ENCODE measurements around the gene DNAH8.
"Not testable (repeated sequence)": the region's sequence is repeated elsewhere in the genome, so short reads cannot be mapped to it uniquely, and the experiment has no call there.

The DNAH8 gene

DNA sequence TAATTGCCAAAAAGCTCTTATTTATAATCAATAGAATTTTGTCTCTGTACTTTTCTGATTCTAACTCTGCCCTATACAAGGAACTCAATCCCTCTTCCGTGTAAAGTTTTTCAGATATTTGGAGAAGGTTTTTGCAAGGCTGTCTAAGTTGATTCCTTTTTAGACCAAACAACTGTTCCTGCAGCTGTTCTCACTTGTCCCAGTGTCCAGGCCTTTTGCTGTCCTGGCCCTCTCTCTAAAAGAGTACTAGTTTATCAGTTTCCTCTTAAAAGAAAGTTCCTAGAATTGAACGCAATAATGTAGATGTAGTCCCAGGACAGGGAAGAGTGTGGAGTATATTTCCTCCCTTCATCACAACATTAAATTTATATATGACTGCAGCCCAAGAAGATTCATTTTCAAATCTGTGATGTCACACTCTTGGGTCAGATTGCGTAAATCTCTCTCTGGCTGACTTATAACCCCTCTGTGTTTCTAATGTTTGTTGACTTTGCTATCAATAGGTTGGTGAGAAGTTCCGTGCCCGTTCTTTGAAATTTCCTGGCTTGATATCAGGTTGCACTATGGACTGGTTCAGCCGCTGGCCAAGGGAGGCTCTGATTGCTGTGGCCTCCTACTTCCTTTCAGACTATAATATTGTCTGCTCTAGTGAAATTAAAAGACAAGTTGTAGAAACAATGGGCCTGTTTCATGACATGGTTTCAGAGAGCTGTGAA is 194.1 kb downstream of the DNAH8 start:
- Mint-ChIP-seq H3K27me3 (ENCODE audit: low read depth) (peaks cover 2% of the 10 kb centered on the region), H3K27ac (peak overlapping the region; percentile 60 to 87 (median 84)), H3K9me3 (no peaks in the 10 kb centered on the region), H3K36me3 (ENCODE audit: low read depth) (no peaks in the 10 kb centered on the region), H3K4me3 (peak overlapping the region in 2 of 3 experiments; percentile 16 to 17), H3K4me1 (peaks cover 20% of the 10 kb centered on the region)
- TF ChIP-seq, protein P1, sequence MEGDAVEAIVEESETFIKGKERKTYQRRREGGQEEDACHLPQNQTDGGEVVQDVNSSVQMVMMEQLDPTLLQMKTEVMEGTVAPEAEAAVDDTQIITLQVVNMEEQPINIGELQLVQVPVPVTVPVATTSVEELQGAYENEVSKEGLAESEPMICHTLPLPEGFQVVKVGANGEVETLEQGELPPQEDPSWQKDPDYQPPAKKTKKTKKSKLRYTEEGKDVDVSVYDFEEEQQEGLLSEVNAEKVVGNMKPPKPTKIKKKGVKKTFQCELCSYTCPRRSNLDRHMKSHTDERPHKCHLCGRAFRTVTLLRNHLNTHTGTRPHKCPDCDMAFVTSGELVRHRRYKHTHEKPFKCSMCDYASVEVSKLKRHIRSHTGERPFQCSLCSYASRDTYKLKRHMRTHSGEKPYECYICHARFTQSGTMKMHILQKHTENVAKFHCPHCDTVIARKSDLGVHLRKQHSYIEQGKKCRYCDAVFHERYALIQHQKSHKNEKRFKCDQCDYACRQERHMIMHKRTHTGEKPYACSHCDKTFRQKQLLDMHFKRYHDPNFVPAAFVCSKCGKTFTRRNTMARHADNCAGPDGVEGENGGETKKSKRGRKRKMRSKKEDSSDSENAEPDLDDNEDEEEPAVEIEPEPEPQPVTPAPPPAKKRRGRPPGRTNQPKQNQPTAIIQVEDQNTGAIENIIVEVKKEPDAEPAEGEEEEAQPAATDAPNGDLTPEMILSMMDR (IDR thresholded peaks at IDR 0.05; ENCODE audit: unreplicated experiment in 3 of 3) = no peak

GRCh38 chr6:38910207-38910606 is 195.1 kb downstream of the DNAH8 start:
- H3K9me3 Mint-ChIP-seq = no peaks in the 10 kb centered on the region
- H3K27me3 Mint-ChIP-seq (ENCODE audit: low read depth) = no peaks in the 10 kb centered on the region
- peak overlapping the region in 1 of 3 experiments; percentile 25 for H3K4me3 Mint-ChIP-seq
- no peaks in the 10 kb centered on the region for H3K36me3 Mint-ChIP-seq (ENCODE audit: low read depth)
- peaks cover 20% of the 10 kb centered on the region for H3K4me1 Mint-ChIP-seq
- peak overlapping the region in 1 of 3 experiments; percentile 84 for H3K27ac Mint-ChIP-seq
- TF ChIP-seq, protein P1 (IDR thresholded peaks at IDR 0.05; ENCODE audit: unreplicated experiment in 3 of 3) = no peak

DNA sequence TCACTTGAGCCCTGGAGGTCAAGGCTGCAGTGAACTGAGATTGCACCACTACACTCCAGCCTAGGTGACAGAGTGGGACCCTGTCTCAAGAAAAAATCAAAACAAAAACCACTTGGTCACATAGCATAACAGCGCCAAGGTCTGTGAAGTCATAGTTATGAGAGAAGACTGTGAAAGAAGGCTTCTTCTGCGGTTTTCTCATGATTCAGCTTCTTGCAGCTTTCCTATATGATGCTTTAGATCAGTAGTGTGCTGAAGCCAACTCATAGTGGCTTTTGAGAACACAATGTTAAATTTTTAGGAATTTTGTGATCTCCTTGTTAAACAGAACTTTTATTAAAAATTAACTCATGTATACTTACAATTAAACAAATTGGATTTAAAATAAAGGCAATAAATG is 197.3 kb downstream of the DNAH8 start:
- H3K36me3 Mint-ChIP-seq (ENCODE audit: low read depth) = no peaks in the 10 kb centered on the region
- no peak overlapping the region for H3K27ac Mint-ChIP-seq
- H3K4me3 Mint-ChIP-seq = no peak overlapping the region
- TF ChIP-seq, protein P1 (IDR thresholded peaks at IDR 0.05; ENCODE audit: unreplicated experiment in 3 of 3) = no peak
- H3K27me3 Mint-ChIP-seq (ENCODE audit: low read depth) = no peaks in the 10 kb centered on the region
- H3K4me1 Mint-ChIP-seq = peaks cover 20% of the 10 kb centered on the region
- H3K9me3 Mint-ChIP-seq = no peaks in the 10 kb centered on the region

DNA sequence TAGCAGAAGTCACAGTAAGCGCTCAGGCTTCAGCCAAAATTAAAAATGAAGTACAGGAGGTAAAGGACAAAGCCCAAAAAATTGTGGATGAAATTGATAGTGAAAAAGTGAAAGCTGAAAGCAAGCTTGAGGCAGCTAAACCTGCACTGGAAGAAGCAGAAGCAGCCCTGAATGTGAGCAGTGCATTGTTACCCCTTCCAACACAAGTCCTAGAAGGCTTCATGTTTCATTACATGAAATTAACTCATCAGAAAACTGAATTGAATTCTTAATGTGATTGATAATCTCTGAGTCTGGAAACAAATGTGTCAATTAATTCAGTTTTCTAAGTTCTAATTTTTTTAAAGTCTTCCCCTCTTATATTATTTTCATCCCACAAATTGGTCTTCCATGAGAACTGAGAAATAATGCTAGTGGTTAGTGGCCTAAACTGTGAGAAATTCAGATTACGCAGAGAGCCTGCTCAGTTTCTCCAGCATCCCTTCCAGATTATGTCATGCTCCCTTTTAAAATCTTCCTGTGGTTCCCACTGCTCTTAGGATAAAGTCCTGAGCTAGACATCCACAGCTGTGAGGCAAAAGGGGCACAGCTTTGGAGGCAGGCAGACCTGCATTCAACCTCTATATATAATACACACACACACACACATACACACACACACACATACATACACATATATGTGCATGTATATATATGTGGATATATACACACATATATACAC is 200.3 kb downstream of the DNAH8 start:
- H3K4me3 Mint-ChIP-seq = no peak overlapping the region
- no peaks in the 10 kb centered on the region for H3K9me3 Mint-ChIP-seq
- H3K4me1 Mint-ChIP-seq = peaks cover 6% of the 10 kb centered on the region

DNA sequence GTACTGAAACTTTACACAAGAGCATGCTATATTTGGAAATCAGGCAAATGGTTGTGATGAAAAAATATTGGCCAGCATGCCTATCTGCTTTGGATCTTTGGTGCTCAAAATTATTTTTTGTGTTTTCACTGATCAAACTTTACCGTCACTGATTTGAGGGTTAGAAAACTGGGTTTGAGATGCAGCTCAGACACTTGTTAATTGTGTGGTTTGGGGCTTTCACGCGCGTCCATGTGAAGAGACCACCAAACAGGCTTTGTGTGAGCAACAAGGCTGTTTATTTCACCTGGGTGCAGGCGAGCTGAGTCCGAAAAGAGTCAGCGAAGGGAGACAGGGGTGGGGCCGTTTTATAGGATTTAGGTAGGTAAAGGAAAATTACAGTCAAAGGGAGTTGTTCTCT is 206.4 kb downstream of the DNAH8 start:
- H3K4me3 Mint-ChIP-seq; H3K9me3 Mint-ChIP-seq; H3K36me3 Mint-ChIP-seq (ENCODE audit: low read depth); H3K27me3 Mint-ChIP-seq (ENCODE audit: low read depth); H3K27ac Mint-ChIP-seq; H3K4me1 Mint-ChIP-seq: not testable (repeated sequence)

More for the DNA sequence above, 200.3 kb downstream of the DNAH8 start:
- no peaks in the 10 kb centered on the region for H3K36me3 Mint-ChIP-seq (ENCODE audit: low read depth)
- no peak overlapping the region for H3K27ac Mint-ChIP-seq
- TF ChIP-seq, protein P1 (IDR thresholded peaks at IDR 0.05; ENCODE audit: unreplicated experiment in 3 of 3) = no peak
- no peaks in the 10 kb centered on the region for H3K27me3 Mint-ChIP-seq (ENCODE audit: low read depth)

DNA sequence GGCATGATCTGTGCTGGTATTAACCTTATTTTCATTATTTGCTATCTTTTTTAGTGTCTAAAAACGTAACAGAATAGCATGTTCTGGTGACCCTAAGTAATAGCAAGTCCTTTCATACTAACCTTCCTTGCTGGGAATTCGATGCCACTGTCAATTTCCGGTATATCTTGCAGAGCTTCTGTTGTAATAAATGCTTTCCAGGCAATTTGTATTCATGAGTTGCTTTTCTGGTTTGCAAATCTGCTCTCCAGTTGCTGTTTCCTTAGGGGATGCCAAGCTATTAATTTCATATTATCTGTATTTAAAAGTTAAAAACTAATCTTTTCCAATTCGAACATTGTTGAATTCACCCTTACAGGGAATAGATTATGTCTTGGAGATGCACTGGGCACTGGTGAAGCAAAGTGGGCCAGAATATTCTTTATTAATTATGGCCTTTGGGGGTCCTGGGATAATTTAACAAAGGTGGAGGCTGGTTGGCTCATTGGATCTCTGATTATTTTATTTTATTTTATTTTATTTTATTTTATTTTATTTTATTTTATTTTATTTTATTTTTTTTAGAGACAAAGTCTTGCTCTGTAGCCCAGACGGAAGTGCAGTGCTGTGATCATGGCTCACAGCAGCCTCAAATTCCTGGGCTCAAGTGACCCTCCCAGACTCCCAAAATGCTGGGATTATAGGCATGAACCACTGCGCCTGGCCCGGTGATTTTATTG is 209.8 kb downstream of the DNAH8 start:
- no peaks in the 10 kb centered on the region for H3K27me3 Mint-ChIP-seq (ENCODE audit: low read depth)
- TF ChIP-seq, protein P1 (IDR thresholded peaks at IDR 0.05; ENCODE audit: unreplicated experiment in 3 of 3) = no peak
- H3K9me3 Mint-ChIP-seq = no peaks in the 10 kb centered on the region
- H3K4me3 Mint-ChIP-seq = no peak overlapping the region
- H3K36me3 Mint-ChIP-seq (ENCODE audit: low read depth) = no peaks in the 10 kb centered on the region
- no peak overlapping the region for H3K27ac Mint-ChIP-seq
- H3K4me1 Mint-ChIP-seq = no peaks in the 10 kb centered on the region
